Activated B cell treated with CpG ODN at 0.5 μM for 24 hours (primary cell): ENCODE measurements around the gene PRKN. TPM values are rescaled to one million over a fixed set of nuclear protein-coding genes. Genes with fewer than 3 reads are reported as not detected.

ENCODE experiments used
- ATAC-seq: fragments of 200-7000 bp; cut with Tn5 transposase; one replicate; pipeline ENCODE4 v1.10.0; 2021; ENCODE audit warnings: low read depth, mild to moderate bottlenecking, moderate library complexity
- CTCF ChIA-PET: fragments of 350-600 bp; sonication (Branson Sonifier 250); formaldehyde crosslinking; loops from one replicate; lab custom pipeline; 2021; ENCODE audit warnings: antibody characterized with exemption; lab: Charles Lee
- POLR2A ChIA-PET: fragments of 350-600 bp; sonication (Branson Sonifier 250); formaldehyde crosslinking; loops from one replicate; lab custom pipeline; 2021; ENCODE audit warnings: antibody characterized with exemption; lab: Charles Lee
- DNase-seq: peaks from one replicate; pipeline ENCODE4 v3.0.0; 2022
- H3K27ac Mint-ChIP-seq: one replicate; pipeline ENCODE4 v1.8.0; 2020; ENCODE audit warnings: mixed read lengths
- H3K27me3 Mint-ChIP-seq: one replicate; pipeline ENCODE4 v1.8.0; 2021; ENCODE audit warnings: mixed read lengths
- H3K36me3 Mint-ChIP-seq: one replicate; pipeline ENCODE4 v1.8.0; 2021; ENCODE audit warnings: low read depth, mixed read lengths
- H3K4me1 Mint-ChIP-seq: one replicate; pipeline ENCODE4 v1.8.0; 2021; ENCODE audit warnings: mixed read lengths
- H3K4me3 Mint-ChIP-seq: one replicate; pipeline ENCODE4 v1.8.0; 2020; ENCODE audit warnings: mild to moderate bottlenecking, mixed read lengths
- H3K9me3 Mint-ChIP-seq: one replicate; pipeline ENCODE4 v1.8.0; 2020; ENCODE audit warnings: mixed read lengths
- intact Hi-C: fragments of 100-400 bp; cut with micrococcal nuclease; formaldehyde crosslinking; loops from one replicate; pipeline ENCODE4 v1.15.1; 2024
- total RNA-seq: library from RNA; stranded (reverse); gene quantifications from 2 replicates; pipeline ENCODE4 v1.2.3, GENCODE V29; 2022
- TF ChIP-seq, protein P1 (sequence below): fragments of 200-600 bp; IDR thresholded peaks from one replicate; pipeline ENCODE4 v1.8.0; 2022; ENCODE audit warnings: antibody characterized with exemption, mild to moderate bottlenecking

PRKN gene
- total RNA-seq, 1 donor from 2014 or later: 2.3 TPM

GRCh38 chr6:161996783-161997182 is 730.8 kb downstream of the PRKN start:
- H3K27me3 Mint-ChIP-seq: no peaks in the 10 kb centered on the region
- peaks cover 35% of the 10 kb centered on the region for H3K9me3 Mint-ChIP-seq
- POLR2A ChIA-PET: no interaction called here

DNA sequence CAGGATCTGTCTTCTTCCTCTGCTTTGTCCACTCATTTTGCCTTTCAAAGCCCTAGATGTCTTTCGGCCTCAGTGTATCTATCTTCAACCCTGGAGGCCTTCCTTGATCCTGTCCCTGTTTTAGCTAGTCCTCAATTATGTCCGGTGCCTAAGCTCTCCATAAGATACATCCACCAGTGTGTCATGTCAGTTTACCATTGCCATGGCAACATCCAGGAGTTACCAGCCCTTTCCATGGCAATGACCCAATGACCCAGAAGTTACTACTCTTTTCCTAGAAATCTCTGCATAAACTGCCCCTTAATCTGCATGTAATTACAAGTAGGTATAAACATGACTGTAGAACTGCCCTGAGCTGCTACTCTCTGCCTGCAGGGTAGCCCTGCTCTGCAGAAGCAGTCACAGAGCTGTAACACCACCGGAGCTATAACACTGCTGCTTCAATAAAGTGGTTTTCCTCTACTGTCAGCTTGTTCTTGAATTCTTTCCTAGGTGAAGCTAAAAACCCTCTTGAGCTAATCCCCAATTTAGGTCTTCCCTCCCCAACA is 741.6 kb downstream of the PRKN start:
- no peaks in the 10 kb centered on the region for H3K36me3 Mint-ChIP-seq
- ChIA-PET CTCF (no interaction called here), POLR2A (no interaction called here)
- no peak overlapping the region for H3K27ac Mint-ChIP-seq
- TF ChIP-seq, protein P1, sequence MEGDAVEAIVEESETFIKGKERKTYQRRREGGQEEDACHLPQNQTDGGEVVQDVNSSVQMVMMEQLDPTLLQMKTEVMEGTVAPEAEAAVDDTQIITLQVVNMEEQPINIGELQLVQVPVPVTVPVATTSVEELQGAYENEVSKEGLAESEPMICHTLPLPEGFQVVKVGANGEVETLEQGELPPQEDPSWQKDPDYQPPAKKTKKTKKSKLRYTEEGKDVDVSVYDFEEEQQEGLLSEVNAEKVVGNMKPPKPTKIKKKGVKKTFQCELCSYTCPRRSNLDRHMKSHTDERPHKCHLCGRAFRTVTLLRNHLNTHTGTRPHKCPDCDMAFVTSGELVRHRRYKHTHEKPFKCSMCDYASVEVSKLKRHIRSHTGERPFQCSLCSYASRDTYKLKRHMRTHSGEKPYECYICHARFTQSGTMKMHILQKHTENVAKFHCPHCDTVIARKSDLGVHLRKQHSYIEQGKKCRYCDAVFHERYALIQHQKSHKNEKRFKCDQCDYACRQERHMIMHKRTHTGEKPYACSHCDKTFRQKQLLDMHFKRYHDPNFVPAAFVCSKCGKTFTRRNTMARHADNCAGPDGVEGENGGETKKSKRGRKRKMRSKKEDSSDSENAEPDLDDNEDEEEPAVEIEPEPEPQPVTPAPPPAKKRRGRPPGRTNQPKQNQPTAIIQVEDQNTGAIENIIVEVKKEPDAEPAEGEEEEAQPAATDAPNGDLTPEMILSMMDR: no peak
- intact Hi-C loops: no loop called here
- ATAC-seq (no peak), DNase-seq (no peak)
- H3K4me3 Mint-ChIP-seq: no peak overlapping the region
- H3K4me1 Mint-ChIP-seq: no peaks in the 10 kb centered on the region
- H3K27me3 Mint-ChIP-seq: no peaks in the 10 kb centered on the region
- H3K9me3 Mint-ChIP-seq: peaks cover 22% of the 10 kb centered on the region

More at GRCh38 chr6:161996783-161997182, 730.8 kb downstream of the PRKN start:
- intact Hi-C loops: no loop called here
- H3K4me3 Mint-ChIP-seq: no peak overlapping the region
- no peaks in the 10 kb centered on the region for H3K4me1 Mint-ChIP-seq
- H3K27ac Mint-ChIP-seq: no peak overlapping the region
- TF ChIP-seq, protein P1: no peak
- no peaks in the 10 kb centered on the region for H3K36me3 Mint-ChIP-seq
- no peak for DNase-seq
- CTCF ChIA-PET: no interaction called here
- no peak for ATAC-seq

GRCh38 chr6:161984713-161985112 is 742.9 kb downstream of the PRKN start:
- ChIA-PET POLR2A (no interaction called here), CTCF (no interaction called here)
- Mint-ChIP-seq H3K4me1 (no peaks in the 10 kb centered on the region), H3K27me3 (no peaks in the 10 kb centered on the region), H3K4me3 (no peak overlapping the region), H3K36me3 (no peaks in the 10 kb centered on the region), H3K27ac (no peak overlapping the region), H3K9me3 (peaks cover 15% of the 10 kb centered on the region)
- intact Hi-C loops: no loop called here
- TF ChIP-seq, protein P1: no peak
- DNase-seq (no peak), ATAC-seq (no peak)

DNA sequence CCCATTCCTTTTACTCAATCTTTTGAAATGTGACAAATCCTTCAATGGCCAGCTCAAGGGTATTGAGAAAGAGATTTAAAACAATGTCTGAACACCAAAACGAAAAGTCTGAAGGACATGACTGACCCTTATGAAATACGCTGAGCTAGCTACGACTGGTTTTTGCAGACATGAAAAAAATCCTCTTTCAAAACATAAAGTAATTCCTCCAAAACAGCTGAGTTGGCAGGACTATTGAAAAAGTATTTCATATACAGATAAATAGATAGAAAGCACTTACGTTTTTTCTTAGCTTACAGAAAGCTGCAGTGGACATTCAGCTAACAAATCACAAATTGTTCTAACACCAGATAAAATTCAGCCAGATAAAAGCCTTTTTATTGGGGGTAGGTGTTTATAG is 751.0 kb downstream of the PRKN start:
- ChIA-PET POLR2A (no interaction called here), CTCF (no interaction called here)
- H3K4me3 Mint-ChIP-seq: no peak overlapping the region
- no peaks in the 10 kb centered on the region for H3K4me1 Mint-ChIP-seq
- no peaks in the 10 kb centered on the region for H3K36me3 Mint-ChIP-seq
- TF ChIP-seq, protein P1: no peak
- DNase-seq (no peak), ATAC-seq (no peak)
- intact Hi-C loops: no loop called here
- no peaks in the 10 kb centered on the region for H3K27me3 Mint-ChIP-seq
- no peak overlapping the region for H3K27ac Mint-ChIP-seq
- peaks cover 13% of the 10 kb centered on the region for H3K9me3 Mint-ChIP-seq

DNA sequence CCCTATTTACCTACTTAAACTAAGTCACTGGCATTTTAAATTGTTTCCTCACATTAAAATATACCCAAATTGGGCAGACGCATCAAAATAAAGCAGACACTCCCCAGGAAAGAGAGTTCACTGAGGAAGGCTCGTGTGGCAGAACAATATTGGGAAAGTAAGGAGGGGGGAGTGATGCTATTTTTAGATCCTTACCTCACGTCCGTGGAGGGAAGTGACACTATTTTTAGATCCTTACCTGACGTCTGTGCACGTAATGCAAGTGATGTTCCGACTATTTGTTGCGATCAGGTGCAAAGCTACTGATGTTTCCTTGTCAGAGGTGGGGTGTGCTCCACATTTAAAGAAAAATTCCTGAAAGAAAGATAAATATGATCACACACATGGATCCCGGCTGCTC is 754.5 kb downstream of the PRKN start:
- POLR2A ChIA-PET: no interaction called here
- TF ChIP-seq, protein P1: no peak
- H3K36me3 Mint-ChIP-seq: no peaks in the 10 kb centered on the region

More for the DNA sequence above, 754.5 kb downstream of the PRKN start:
- ATAC-seq: no peak
- intact Hi-C loops: no loop called here
- Mint-ChIP-seq H3K4me1 (no peaks in the 10 kb centered on the region), H3K9me3 (peaks cover 5% of the 10 kb centered on the region), H3K4me3 (no peak overlapping the region), H3K27me3 (no peaks in the 10 kb centered on the region), H3K27ac (no peak overlapping the region)
- no peak for DNase-seq
- CTCF ChIA-PET: no interaction called here
